K562 (cell line): ENCODE measurements around the gene LMOD1. TPM values are rescaled to one million over a fixed set of nuclear protein-coding genes. Genes with fewer than 3 reads are reported as not detected.
A peak's percentile ranks its signal among the peaks of the same experiment; 100 is the strongest.

Source experiments
- ADNP ChIP-seq: fragments of 200-800 bp; sonication (Bioruptor generic); IDR thresholded peaks from 2 replicates; pipeline ENCODE4 v1.6.1; 2016; ENCODE audit warnings: missing genetic modification characterization, missing compliant biosample characterization
- DACH1 ChIP-seq: fragments of 450-650 bp; IDR thresholded peaks from 2 replicates; pipeline ENCODE4 v1.6.1; 2018; ENCODE audit not compliant: partially characterized antibody
- DLX4 ChIP-seq: fragments of 250-450 bp; sonication (Bioruptor Pico); IDR thresholded peaks from 2 replicates; pipeline ENCODE4 v1.6.1; 2021; ENCODE audit warnings: mild to moderate bottlenecking
- E2F6 ChIP-seq, 2 experiments: IDR thresholded peaks; 2 replicates each; pipeline ENCODE4 v1.6.1; 2011; ENCODE audit warnings: borderline replicate concordance in 1 of 2, control low read depth in 1 of 2, low read depth in 1 of 2, low read length in 1 of 2, mild to moderate bottlenecking in 1 of 2, mixed read lengths in 1 of 2, moderate library complexity in 1 of 2; ENCODE audit not compliant: insufficient read depth in 1 of 2, insufficient read length in 1 of 2, poor library complexity in 1 of 2, severe bottlenecking in 1 of 2; ENCODE audit errors: extremely low read depth in 1 of 2
- ELK3 ChIP-seq: fragments of 450-650 bp; formaldehyde crosslinking; IDR thresholded peaks from 2 replicates; pipeline ENCODE4 v1.4.0; 2020; ENCODE audit warnings: mild to moderate bottlenecking
- GTF2A2 ChIP-seq: IDR thresholded peaks from 2 replicates; pipeline ENCODE4 v1.6.1; 2016; ENCODE audit warnings: mild to moderate bottlenecking, missing genetic modification characterization, missing compliant biosample characterization
- HDAC2 ChIP-seq: fragments of 450-650 bp; IDR thresholded peaks from 2 replicates; pipeline ENCODE4 v1.6.1; 2016; ENCODE audit warnings: mild to moderate bottlenecking
- KLF13 ChIP-seq: fragments of 450-650 bp; IDR thresholded peaks from 2 replicates; pipeline ENCODE4 v1.6.1; 2016; ENCODE audit warnings: missing genetic modification characterization, low read depth, mild to moderate bottlenecking, missing compliant biosample characterization, moderate library complexity, borderline replicate concordance
- L3MBTL2 ChIP-seq: fragments of 450-650 bp; IDR thresholded peaks from 2 replicates; pipeline ENCODE4 v1.6.1; 2016; ENCODE audit warnings: mild to moderate bottlenecking, moderate library complexity
- MAZ ChIP-seq, 2 experiments: fragments of 450-650 bp in 1 of 2; sonication (generic) in 1 of 2; formaldehyde crosslinking; IDR thresholded peaks in 1 of 2; conservative IDR thresholded peaks in 1 of 2; 2 replicates each; pipeline versions ENCODE4 v1.4.0 to v1.5.0; 2020; ENCODE audit warnings: mild to moderate bottlenecking in 1 of 2, missing genetic modification reagents in 1 of 2
- MECOM ChIP-seq: fragments of 250-450 bp; sonication (Bioruptor Pico); IDR thresholded peaks from 2 replicates; pipeline ENCODE4 v1.8.0; 2022; ENCODE audit warnings: inconsistent platforms
- PBX2 ChIP-seq, 2 experiments: IDR thresholded peaks in 1 of 2; conservative IDR thresholded peaks in 1 of 2; 2 replicates each; pipeline ENCODE4 v1.6.1; 2016; ENCODE audit warnings: low read depth in 2 of 2, mild to moderate bottlenecking in 1 of 2, missing compliant biosample characterization in 1 of 2, missing genetic modification characterization in 1 of 2, moderate library complexity in 1 of 2
- SIRT6 ChIP-seq: IDR thresholded peaks from one replicate; pipeline ENCODE4 v1.6.1; 2012; ENCODE audit warnings: low read depth, mild to moderate bottlenecking, control low read depth, inconsistent platforms, low read length, moderate library complexity
- STAT5A ChIP-seq: IDR thresholded peaks from 2 replicates; pipeline ENCODE4 v1.6.1; 2012; ENCODE audit warnings: low read length, inconsistent platforms, borderline replicate concordance
- TAF1 ChIP-seq: IDR thresholded peaks from 2 replicates; pipeline ENCODE4 v1.6.1; 2011; ENCODE audit warnings: mild to moderate bottlenecking, low read length, moderate library complexity; ENCODE audit not compliant: insufficient read depth, control insufficient read depth, severe bottlenecking; ENCODE audit errors: extremely low read depth
- TARDBP ChIP-seq: fragments of 450-650 bp; IDR thresholded peaks from 2 replicates; pipeline ENCODE4 v1.6.1; 2016
- U2AF2 ChIP-seq: fragments of 200-400 bp; formaldehyde crosslinking; optimal IDR thresholded peaks from 2 replicates; pipeline ENCODE3; 2017; ENCODE audit warnings: low read depth, mild to moderate bottlenecking, low read length
- VEZF1 ChIP-seq: fragments of 200-800 bp; sonication (Bioruptor generic); IDR thresholded peaks from 2 replicates; pipeline ENCODE4 v1.6.1; 2017; ENCODE audit warnings: missing genetic modification characterization, missing compliant biosample characterization
- ZNF311 ChIP-seq: fragments of 250-450 bp; sonication (Bioruptor Pico); IDR thresholded peaks from 2 replicates; pipeline ENCODE4 v1.4.0; 2020; ENCODE audit warnings: mild to moderate bottlenecking, moderate library complexity
- ZNF408 ChIP-seq: fragments of 250-450 bp; sonication (Bioruptor Pico); IDR thresholded peaks from 2 replicates; pipeline ENCODE4 v1.4.0; 2020; ENCODE audit warnings: low read depth, mild to moderate bottlenecking, moderate library complexity
- polyA plus RNA-seq, 8 experiments: library from polyadenylated mRNA; depleted of rRNA in 4 of 8; stranded (reverse) in 5 of 8; unstranded in 3 of 8; fragments of >200 nt; fragmentation: Nextera tagmentation in 2 of 8; fragmentation: Illumina TruSeq in 1 of 8; extraction: Ambion mirVana in 2 of 8; extraction: Trizol in 1 of 8; gene quantifications; 2 replicates each; pipeline versions ENCODE4 v1.2.1 to v1.2.3, GENCODE V29; 2011 to 2014; ENCODE audit warnings: inconsistent platforms in 1 of 8, missing spikeins in 1 of 8
- total RNA-seq, 7 experiments: library from RNA; depleted of rRNA in 6 of 7; stranded (reverse); fragments of >200 nt in 6 of 7; fragmentation: Illumina TruSeq in 2 of 7; extraction: Trizol in 2 of 7; gene quantifications; 2 replicates each; pipeline versions ENCODE4 v1.2.1 to v1.2.3, GENCODE V29; 2011 to 2021; ENCODE audit warnings: low replicate concordance in 1 of 7

LMOD1 gene
- total and polyA plus RNA-seq, 9 of the 15 experiments (the other 6 are each of a cell fraction or from before 2014, with no cell fraction given), result 0.03 to 0.54 (median 0.38) TPM; not detected in 1

- TF ChIP-seq SIRT6, result no peak
- no peak for TF ChIP-seq MECOM (CRISPR knock-in tag)
- TF ChIP-seq ELK3 (CRISPR knock-in tag), result no peak
- no peak for TF ChIP-seq PBX2 (CRISPR knock-in tag; IDR thresholded peaks at IDR 0.05; ENCODE audit: low read depth)
- TF ChIP-seq PBX2 (tag; conservative IDR thresholded peaks at IDR 0.05; ENCODE audit: low read depth), result no peak
- no peak for TF ChIP-seq GTF2A2
- no peak for TF ChIP-seq STAT5A
- no peak for TF ChIP-seq TARDBP
- peak in 1 of 2 experiments; percentile 48 for TF ChIP-seq E2F6 (IDR thresholded peaks at IDR 0.05; ENCODE audit: borderline replicate concordance in 1 of 2, extremely low read depth in 1 of 2, insufficient read depth in 1 of 2, insufficient read length in 1 of 2, low read depth in 1 of 2, low read length in 1 of 2, poor library complexity in 1 of 2, severe bottlenecking in 1 of 2)
- TF ChIP-seq ZNF408, result no peak
- peak; percentile 64 for TF ChIP-seq VEZF1 (CRISPR knock-in tag)
- TF ChIP-seq DACH1, result peak; percentile 70
- peak; percentile 75 for TF ChIP-seq KLF13 (tag)
- TF ChIP-seq ADNP, result no peak
- no peak for TF ChIP-seq U2AF2
- TF ChIP-seq HDAC2, result 0 out of 2 replicates have a peak, but pooled peaks have one; percentile 12
- peak; percentile 68 for TF ChIP-seq TAF1
- TF ChIP-seq L3MBTL2, result peak; percentile 77
- TF ChIP-seq MAZ (CRISPR knock-in tag; conservative IDR thresholded peaks at IDR 0.05 in 1 of 2, IDR thresholded peaks at IDR 0.05 in 1 of 2), result peak in 1 of 2 experiments; percentile 60; a peak in 2 of 4 replicates
- TF ChIP-seq ZNF311 (CRISPR knock-in tag), result no peak
- TF ChIP-seq DLX4 (CRISPR knock-in tag), result no peak
These were observed 4.8 kb downstream of the LMOD1 start (continued) for GRCh38 chr1:201941420-201942128.
